ENCODE measurements around the gene KIFBP. TPM values are rescaled to one million over a fixed set of nuclear protein-coding genes. Genes with fewer than 3 reads are reported as not detected.
"Not testable (repeated sequence)": the region's sequence is repeated elsewhere in the genome, so short reads cannot be mapped to it uniquely, and the experiment has no call there.

Gene KIFBP
- polyA plus RNA-seq (2013) = 6.4 TPM

- Histone ChIP-seq H3K4me1 (ENCODE audit: control extremely low read depth in 1 of 4, control insufficient read depth in 4 of 4, insufficient read depth in 4 of 4, low read length in 3 of 4) (peaks cover 0 to 19% (median 15%) of the 10 kb centered on the region in 4 experiments), H3K27me3 (replicated peaks in 2 of 5; ENCODE audit: control insufficient read depth in 4 of 5, insufficient read depth in 5 of 5, low read length in 4 of 5) (no peaks in the 10 kb centered on the region), H3K4me3 (ENCODE audit: control insufficient read depth in 1 of 7, extremely low read depth in 1 of 7, insufficient read depth in 4 of 7, low read depth in 2 of 7, low read length in 6 of 7) (peak within 1 kb of the TSS; percentile 84 to 96 (median 94)), H3K9me3 (ENCODE audit: control extremely low read depth in 1 of 5, control insufficient read depth in 4 of 5, insufficient read depth in 2 of 5, low read depth in 1 of 5, low read length in 4 of 5) (no peaks in the 10 kb centered on the region), H3K27ac (ENCODE audit: insufficient read depth in 1 of 2, low read depth in 1 of 2, low read length in 2 of 2, poor library complexity in 1 of 2, severe bottlenecking in 2 of 2) (peak within 1 kb of the TSS; percentile 46 to 85), H3K36me3 (ENCODE audit: control insufficient read depth in 4 of 4, insufficient read depth in 4 of 4, low read length in 3 of 4) (peaks cover 3 to 22% (median 11%) of the 10 kb centered on the region in 4 experiments)
- ChIA-PET CTCF (interaction anchor here (1.0 to 1.3 kb wide), 5 partner anchors 10 to 199 kb away, joined by 3 to 9 read pairs (median 4); no protein-coding TSS in a partner anchor), POLR2A (interaction anchor here (0.6 kb wide), 1 partner anchor 546 kb away, joined by 3 read pairs; no protein-coding TSS in a partner anchor)
- DNase-seq = peak; percentile 98
- WGBS (ENCODE audit: insufficient coverage) = under 1% methylated on average over 62 of the region's 62 CpGs
Observed at GRCh38 chr10:68988530-68989316, at the start of gene KIFBP. Gene KIFBP, plus strand, starts transcription at chr10:68988803. Its CDS starts 30 bp downstream, at chr10:68988833.

- ChIA-PET POLR2A (interaction anchor here (0.7 kb wide), 1 partner anchor 13 kb away, joined by 3 read pairs; no protein-coding TSS in a partner anchor), CTCF (interaction anchor here (0.6 to 1.2 kb wide), 2 partner anchors 18 to 190 kb away, joined by 3 to 4 read pairs; partner anchors contain the start of gene DDX21)
- Histone ChIP-seq H3K4me1 (ENCODE audit: control extremely low read depth in 1 of 4, control insufficient read depth in 4 of 4, insufficient read depth in 4 of 4, low read length in 3 of 4) (no peaks in the 10 kb centered on the region), H3K27ac (ENCODE audit: insufficient read depth in 1 of 2, low read depth in 1 of 2, low read length in 2 of 2, poor library complexity in 1 of 2, severe bottlenecking in 2 of 2) (no peak overlapping the region), H3K36me3 (ENCODE audit: control insufficient read depth in 4 of 4, insufficient read depth in 4 of 4, low read length in 3 of 4) (peaks cover 20 to 69% (median 38%) of the 10 kb centered on the region in 4 experiments), H3K4me3 (ENCODE audit: control insufficient read depth in 1 of 7, extremely low read depth in 1 of 7, insufficient read depth in 4 of 7, low read depth in 2 of 7, low read length in 6 of 7) (no peak overlapping the region), H3K9me3 (ENCODE audit: control extremely low read depth in 1 of 5, control insufficient read depth in 4 of 5, insufficient read depth in 2 of 5, low read depth in 1 of 5, low read length in 4 of 5) (no peaks in the 10 kb centered on the region), H3K27me3 (replicated peaks in 2 of 5; ENCODE audit: control insufficient read depth in 4 of 5, insufficient read depth in 5 of 5, low read length in 4 of 5) (no peaks in the 10 kb centered on the region)
- WGBS (ENCODE audit: insufficient coverage) = no CpG with 5 or more reads among the region's 2 CpGs
- no peak for DNase-seq
Observed at GRCh38 chr10:68938884-68939283, 49.7 kb upstream of the KIFBP start.

- not testable (repeated sequence) for H3K4me3 ChIP-seq (ENCODE audit: control insufficient read depth in 1 of 7, extremely low read depth in 1 of 7, insufficient read depth in 4 of 7, low read depth in 2 of 7, low read length in 6 of 7); H3K27me3 ChIP-seq (replicated peaks in 2 of 5; ENCODE audit: control insufficient read depth in 4 of 5, insufficient read depth in 5 of 5, low read length in 4 of 5); H3K27ac ChIP-seq (ENCODE audit: insufficient read depth in 1 of 2, low read depth in 1 of 2, low read length in 2 of 2, poor library complexity in 1 of 2, severe bottlenecking in 2 of 2); H3K4me1 ChIP-seq (ENCODE audit: control extremely low read depth in 1 of 4, control insufficient read depth in 4 of 4, insufficient read depth in 4 of 4, low read length in 3 of 4); H3K9me3 ChIP-seq (ENCODE audit: control extremely low read depth in 1 of 5, control insufficient read depth in 4 of 5, insufficient read depth in 2 of 5, low read depth in 1 of 5, low read length in 4 of 5); DNase-seq
- ChIA-PET POLR2A (interaction anchor here (0.7 kb wide), 1 partner anchor 246 kb away, joined by 3 read pairs; no protein-coding TSS in a partner anchor), CTCF (interaction anchor here (1.6 to 4.0 kb wide), 2 partner anchors 14 to 15 kb away, joined by 5 to 16 read pairs; partner anchors contain the start of gene DDX21)
- H3K36me3 ChIP-seq (ENCODE audit: control insufficient read depth in 4 of 4, insufficient read depth in 4 of 4, low read length in 3 of 4) = peaks cover 21 to 71% (median 38%) of the 10 kb centered on the region in 4 experiments
Observed at GRCh38 chr10:68940917-68941316, 47.7 kb upstream of the KIFBP start.

GRCh38 chr10:68950598-68950997 is 38.0 kb upstream of the KIFBP start:
- Histone ChIP-seq H3K4me1 (ENCODE audit: control extremely low read depth in 1 of 4, control insufficient read depth in 4 of 4, insufficient read depth in 4 of 4, low read length in 3 of 4) (peaks cover 0 to 8% (median 5%) of the 10 kb centered on the region in 4 experiments), H3K36me3 (ENCODE audit: control insufficient read depth in 4 of 4, insufficient read depth in 4 of 4, low read length in 3 of 4) (peaks cover 14 to 52% (median 37%) of the 10 kb centered on the region in 4 experiments), H3K27ac (ENCODE audit: insufficient read depth in 1 of 2, low read depth in 1 of 2, low read length in 2 of 2, poor library complexity in 1 of 2, severe bottlenecking in 2 of 2) (no peak overlapping the region), H3K4me3 (ENCODE audit: control insufficient read depth in 1 of 7, extremely low read depth in 1 of 7, insufficient read depth in 4 of 7, low read depth in 2 of 7, low read length in 6 of 7) (no peak overlapping the region), H3K9me3 (ENCODE audit: control extremely low read depth in 1 of 5, control insufficient read depth in 4 of 5, insufficient read depth in 2 of 5, low read depth in 1 of 5, low read length in 4 of 5) (no peaks in the 10 kb centered on the region), H3K27me3 (replicated peaks in 2 of 5; ENCODE audit: control insufficient read depth in 4 of 5, insufficient read depth in 5 of 5, low read length in 4 of 5) (no peaks in the 10 kb centered on the region)
- no peak for DNase-seq
- 100% methylated on average over 3 of the region's 3 CpGs for WGBS (ENCODE audit: insufficient coverage)
- POLR2A ChIA-PET = no interaction called here
- CTCF ChIA-PET = interaction anchor here (1.7 kb wide), 1 partner anchor 9 kb away, joined by 3 read pairs; no protein-coding TSS in a partner anchor

GRCh38 chr10:68954904-68955303 is 33.7 kb upstream of the KIFBP start:
- Histone ChIP-seq H3K27ac (ENCODE audit: insufficient read depth in 1 of 2, low read depth in 1 of 2, low read length in 2 of 2, poor library complexity in 1 of 2, severe bottlenecking in 2 of 2) (peak overlapping the region in 1 of 2 experiments; percentile 94), H3K4me3 (ENCODE audit: control insufficient read depth in 1 of 7, extremely low read depth in 1 of 7, insufficient read depth in 4 of 7, low read depth in 2 of 7, low read length in 6 of 7) (peak overlapping the region in 4 of 7 experiments; percentile 93 to 99 (median 96)), H3K9me3 (ENCODE audit: control extremely low read depth in 1 of 5, control insufficient read depth in 4 of 5, insufficient read depth in 2 of 5, low read depth in 1 of 5, low read length in 4 of 5) (no peaks in the 10 kb centered on the region), H3K4me1 (ENCODE audit: control extremely low read depth in 1 of 4, control insufficient read depth in 4 of 4, insufficient read depth in 4 of 4, low read length in 3 of 4) (peaks cover 9 to 28% (median 19%) of the 10 kb centered on the region in 4 experiments), H3K36me3 (ENCODE audit: control insufficient read depth in 4 of 4, insufficient read depth in 4 of 4, low read length in 3 of 4) (peaks cover 3 to 32% (median 11%) of the 10 kb centered on the region in 4 experiments), H3K27me3 (replicated peaks in 2 of 5; ENCODE audit: control insufficient read depth in 4 of 5, insufficient read depth in 5 of 5, low read length in 4 of 5) (no peaks in the 10 kb centered on the region)
- POLR2A ChIA-PET = no interaction called here
- 93% methylated on average over 8 of the region's 12 CpGs for WGBS (ENCODE audit: insufficient coverage)
- DNase-seq = no peak
- CTCF ChIA-PET = interaction anchor here (0.8 to 4.7 kb wide), 7 partner anchors 13 to 167 kb away, joined by 3 to 16 read pairs (median 3); no protein-coding TSS in a partner anchor

GRCh38 chr10:68955355-68955831 is 33.2 kb upstream of the KIFBP start:
- 6% methylated on average over 16 of the region's 16 CpGs for WGBS (ENCODE audit: insufficient coverage)
- H3K27me3 ChIP-seq (replicated peaks in 2 of 5; ENCODE audit: control insufficient read depth in 4 of 5, insufficient read depth in 5 of 5, low read length in 4 of 5) = no peaks in the 10 kb centered on the region
- no peak for DNase-seq
- no peaks in the 10 kb centered on the region for H3K9me3 ChIP-seq (ENCODE audit: control extremely low read depth in 1 of 5, control insufficient read depth in 4 of 5, insufficient read depth in 2 of 5, low read depth in 1 of 5, low read length in 4 of 5)
- peak overlapping the region; percentile 86 to 94 for H3K27ac ChIP-seq (ENCODE audit: insufficient read depth in 1 of 2, low read depth in 1 of 2, low read length in 2 of 2, poor library complexity in 1 of 2, severe bottlenecking in 2 of 2)
- H3K4me1 ChIP-seq (ENCODE audit: control extremely low read depth in 1 of 4, control insufficient read depth in 4 of 4, insufficient read depth in 4 of 4, low read length in 3 of 4) = peaks cover 9 to 30% (median 20%) of the 10 kb centered on the region in 4 experiments
- POLR2A ChIA-PET = interaction anchor here (0.8 kb wide), 1 partner anchor 13 kb away, joined by 4 read pairs; no protein-coding TSS in a partner anchor
- CTCF ChIA-PET = interaction anchor here (0.8 to 4.7 kb wide), 10 partner anchors 13 to 166 kb away, joined by 3 to 16 read pairs (median 3); no protein-coding TSS in a partner anchor
- H3K36me3 ChIP-seq (ENCODE audit: control insufficient read depth in 4 of 4, insufficient read depth in 4 of 4, low read length in 3 of 4) = peaks cover 5 to 32% (median 8%) of the 10 kb centered on the region in 4 experiments
- peak overlapping the region; percentile 79 to 99 (median 94) for H3K4me3 ChIP-seq (ENCODE audit: control insufficient read depth in 1 of 7, extremely low read depth in 1 of 7, insufficient read depth in 4 of 7, low read depth in 2 of 7, low read length in 6 of 7)
